ENCODE results near the gene IFT43. TPM values are rescaled to one million over a fixed set of nuclear protein-coding genes. Genes with fewer than 3 reads are reported as not detected.

The IFT43 gene
- total RNA-seq, 1 donor from 2014 or later, result 21.6 TPM

DNA sequence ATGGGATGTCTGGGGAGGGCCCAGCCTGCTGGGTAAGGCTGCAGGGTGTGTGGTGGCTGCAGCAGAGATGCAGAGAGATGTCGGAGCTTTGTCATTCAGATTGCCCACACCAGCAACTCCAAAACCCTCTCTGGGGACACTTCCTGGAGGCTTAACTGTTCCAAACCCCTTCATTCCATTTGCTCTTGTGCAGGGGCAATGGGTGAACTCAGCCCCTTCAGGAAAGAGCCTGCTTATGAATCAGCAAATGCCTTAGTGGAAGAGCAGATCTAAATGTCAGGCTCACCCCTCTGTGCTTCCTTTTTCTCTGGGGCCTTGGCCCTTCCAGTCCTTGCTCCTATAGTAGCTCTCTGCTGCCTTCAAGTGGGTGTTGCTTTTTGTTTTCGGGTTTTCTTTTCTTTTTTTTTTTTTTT is 129.5 kb downstream of the IFT43 start:
- ATAC-seq, result no peak

DNA sequence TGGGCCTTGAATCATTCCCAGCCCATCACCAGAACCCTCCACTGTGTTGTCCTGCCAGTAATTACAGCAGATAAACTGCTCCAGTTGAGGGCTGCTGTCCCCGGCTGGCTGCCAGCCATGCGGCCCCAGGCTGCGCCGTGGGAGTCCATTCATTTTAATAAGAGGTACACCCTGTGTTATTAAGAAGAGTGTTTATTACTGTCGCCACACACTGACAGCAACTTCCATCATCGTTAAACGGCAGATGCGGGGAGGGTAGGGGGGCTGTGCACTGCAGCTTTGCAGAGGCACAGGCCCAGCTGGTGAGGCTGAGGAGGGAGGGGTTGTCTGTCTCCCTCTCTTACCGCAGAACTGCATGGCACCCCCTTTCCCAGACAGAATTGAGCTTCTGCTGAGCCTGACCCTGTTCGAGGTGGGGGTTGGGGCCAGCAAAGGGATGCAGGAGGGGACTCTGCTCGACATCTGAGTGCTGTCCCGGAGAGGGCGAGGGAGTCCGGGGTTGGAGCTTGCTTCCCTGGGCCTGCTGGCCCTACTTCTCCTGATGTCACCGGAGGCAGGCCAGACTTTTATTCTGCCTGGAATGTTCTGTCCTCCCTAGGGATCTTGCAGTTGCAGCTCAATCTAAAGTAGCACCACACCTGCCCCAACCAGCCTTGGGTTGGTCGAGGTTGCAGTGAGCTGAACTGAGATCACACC is 132.4 kb downstream of the IFT43 start:
- no peak for ATAC-seq

DNA sequence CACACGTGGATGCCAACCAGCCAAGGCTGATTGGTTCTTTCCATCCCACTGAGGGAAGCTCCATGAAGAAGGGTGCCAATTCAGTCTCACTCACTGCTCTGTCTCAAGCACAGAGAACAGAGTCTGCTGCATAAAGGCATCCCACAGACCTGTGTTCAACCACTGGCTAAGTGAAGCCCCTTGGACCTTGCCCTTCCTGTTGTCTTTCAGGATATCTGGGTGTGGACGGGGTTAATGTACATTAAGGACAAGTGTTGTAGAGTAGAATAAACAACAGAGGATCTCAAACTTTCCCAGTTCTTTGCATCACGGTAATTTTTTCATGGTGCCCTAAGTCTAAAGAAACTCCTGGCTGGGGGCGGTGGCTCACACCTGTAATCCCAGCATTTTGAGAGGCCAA is 133.0 kb downstream of the IFT43 start:
- ATAC-seq, result no peak

GRCh38 chr14:76121089-76121748 is 135.7 kb downstream of the IFT43 start:
- no peak for ATAC-seq

DNA sequence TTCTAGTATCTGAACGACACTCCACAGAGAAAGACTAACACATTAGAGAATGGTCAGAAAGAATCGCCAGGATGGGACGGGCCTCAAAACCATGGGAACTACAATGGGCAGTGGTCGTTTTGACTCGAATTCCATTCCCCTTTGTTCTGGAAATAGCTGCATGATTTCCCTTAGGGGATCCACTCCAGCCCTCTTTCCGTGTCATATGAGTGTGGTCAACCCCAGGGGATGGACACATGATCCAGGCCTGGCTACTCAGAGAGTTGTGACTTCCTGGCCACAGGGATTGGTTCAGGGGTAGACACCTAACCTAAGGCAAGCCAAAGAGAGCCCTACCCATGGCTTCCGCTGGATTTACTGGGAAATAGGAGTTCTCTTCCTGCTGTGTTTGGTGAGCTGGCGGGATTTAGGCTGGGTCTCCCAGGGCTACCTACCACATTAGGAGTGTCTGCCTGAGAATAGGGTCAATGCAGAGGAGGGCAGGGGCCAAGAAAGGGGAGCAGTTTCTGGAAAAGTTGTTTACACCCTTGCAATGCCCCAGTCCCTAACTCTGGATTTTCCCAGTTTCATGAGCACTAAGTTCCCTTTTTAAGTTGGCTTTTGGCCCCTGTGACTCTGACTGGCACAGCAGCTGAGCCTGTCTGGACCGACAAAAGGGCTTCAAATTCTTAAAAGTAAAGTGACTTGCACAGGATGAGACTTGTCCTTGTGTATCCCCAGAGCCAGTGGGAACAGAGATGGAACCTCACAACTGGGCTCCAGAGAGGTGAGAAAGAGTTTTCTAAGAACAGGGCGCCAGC is 138.1 kb downstream of the IFT43 start:
- no peak for ATAC-seq

GRCh38 chr14:76125511-76125910 is 139.9 kb downstream of the IFT43 start:
- ATAC-seq, result no peak

DNA sequence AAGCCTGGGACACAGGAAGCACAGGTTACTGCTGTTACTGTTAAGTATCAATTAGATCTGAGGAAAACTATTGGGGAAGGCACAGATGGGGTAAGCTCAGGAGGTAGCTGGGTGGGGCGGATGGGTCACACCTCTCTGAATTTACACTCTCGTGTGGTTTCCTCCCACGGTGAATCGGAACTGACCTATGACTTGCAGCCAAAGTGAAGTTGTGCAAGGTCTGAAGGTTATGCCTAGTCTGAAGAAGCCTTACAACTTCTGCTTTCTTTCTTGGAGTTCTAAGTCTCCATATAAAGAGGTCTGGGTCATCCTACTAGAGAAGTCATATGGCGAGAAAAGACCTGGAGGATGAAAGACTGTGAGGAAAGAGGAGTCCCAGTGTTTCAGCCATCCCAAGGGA is 140.5 kb downstream of the IFT43 start:
- ATAC-seq, result no peak

- ATAC-seq, result no peak
Measured at GRCh38 chr14:76129851-76130576, 144.5 kb downstream of the IFT43 start.

- no peak for ATAC-seq
Measured at GRCh38 chr14:76131071-76131965, 145.8 kb downstream of the IFT43 start.

DNA sequence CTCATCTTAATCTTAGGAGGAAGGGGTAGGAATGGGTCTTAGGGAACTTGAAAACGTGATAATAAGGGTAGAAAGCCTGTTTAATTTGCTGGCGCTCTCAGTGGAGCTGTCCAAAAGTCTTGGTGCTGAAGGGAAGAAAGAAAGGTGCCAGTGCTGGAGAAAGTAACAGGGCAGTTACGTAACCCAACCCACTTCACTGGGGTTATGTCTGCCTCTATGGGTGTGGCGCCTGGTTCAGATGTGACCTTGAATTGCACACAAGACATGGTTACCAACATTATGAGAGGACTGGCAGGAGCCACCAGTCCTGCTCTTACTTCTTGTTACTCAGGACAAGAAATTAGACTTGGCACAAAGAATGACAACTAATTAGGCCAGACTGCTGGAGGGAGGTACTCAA is 147.5 kb downstream of the IFT43 start:
- no peak for ATAC-seq

Other genes with a start within 250 kb of the IFT43 start
- gene TGFB3, start 3.8 kb upstream of the IFT43 start, total RNA-seq, result 4.3 TPM
- gene GPATCH2L, start 166.2 kb downstream of the IFT43 start, total RNA-seq, result 17.5 TPM

Measured in esophagus mucosa (tissue), 1 donor.